B cell (primary cell): Measurements from ENCODE around the gene RNF157. TPM values are rescaled to one million over a fixed set of nuclear protein-coding genes. Genes with fewer than 3 reads are reported as not detected.
A peak's percentile ranks its signal among the peaks of the same experiment; 100 is the strongest.
"Not testable (repeated sequence)": the region's sequence is repeated elsewhere in the genome, so short reads cannot be mapped to it uniquely, and the experiment has no call there.

Experiments
- ATAC-seq: fragments of 200-7000 bp; cut with Tn5 transposase; one replicate; pipeline ENCODE4 v1.10.0; 2021; ENCODE audit warnings: low read depth, mild to moderate bottlenecking, moderate number of reproducible peaks, moderate library complexity
- CTCF ChIA-PET: fragments of 350-600 bp; sonication (Branson Sonifier 250); formaldehyde crosslinking; loops from one replicate; lab custom pipeline; 2021; ENCODE audit warnings: antibody characterized with exemption, inconsistent platforms; lab: Charles Lee
- POLR2A ChIA-PET: fragments of 350-600 bp; sonication (Branson Sonifier 250); formaldehyde crosslinking; loops from one replicate; lab custom pipeline; 2021; ENCODE audit warnings: antibody characterized with exemption; lab: Charles Lee
- DNase-seq: peaks from one replicate; pipeline ENCODE4 v3.0.0; 2013
- H2AFZ ChIP-seq: 2 replicates; pipeline ENCODE4 v1.6.1; 2012; ENCODE audit warnings: mild to moderate bottlenecking, low read depth, low read length; ENCODE audit not compliant: insufficient read depth, poor library complexity, severe bottlenecking
- H3K27ac ChIP-seq, 2 donors: 1 replicate in 1 of 2; 2 replicates in 1 of 2; pipeline ENCODE4 v1.5.1; 2012 to 2013; ENCODE audit warnings: low read length in 2 of 2, mild to moderate bottlenecking in 2 of 2, moderate library complexity in 1 of 2
- H3K27me3 ChIP-seq, 4 experiments: fragments of 200-600 bp in 1 of 4; sonication (generic) in 1 of 4; replicated peaks in 1 of 4; 1 replicate in 2 of 4; 2 replicates in 2 of 4; pipeline versions ENCODE4 v1.6.1 to v1.7.0; 2013 to 2016; ENCODE audit warnings: low read length in 3 of 4, mild to moderate bottlenecking in 2 of 4, mixed read lengths in 1 of 4, moderate library complexity in 1 of 4; ENCODE audit not compliant: insufficient read depth in 4 of 4, control insufficient read depth in 3 of 4; ENCODE audit errors: control extremely low read depth in 1 of 4
- H3K36me3 ChIP-seq, 2 experiments: replicated peaks in 1 of 2; 1 replicate in 1 of 2; 2 replicates in 1 of 2; pipeline versions ENCODE4 v1.6.1 to v1.7.1; 2013; ENCODE audit warnings: low read length in 1 of 2; ENCODE audit not compliant: insufficient read depth in 2 of 2, control insufficient read depth in 1 of 2; ENCODE audit errors: control extremely low read depth in 1 of 2, extremely low read depth in 1 of 2
- H3K4me1 ChIP-seq, 2 donors: fragments of 200-600 bp in 1 of 2; sonication (generic) in 1 of 2; 1 replicate in 1 of 2; 2 replicates in 1 of 2; pipeline versions ENCODE4 v1.5.1 to v1.6.1; 2013 to 2017; ENCODE audit warnings: low read length in 2 of 2; ENCODE audit not compliant: control insufficient read depth in 2 of 2, insufficient read depth in 2 of 2
- H3K4me2 ChIP-seq: replicated peaks from 2 replicates; pipeline ENCODE3; 2012; ENCODE audit warnings: mild to moderate bottlenecking, low read depth, low read length; ENCODE audit not compliant: poor library complexity, severe bottlenecking
- H3K4me3 ChIP-seq, 5 experiments: fragments of 200-600 bp in 1 of 5; sonication (generic) in 1 of 5; 1 replicate in 3 of 5; 2 replicates in 2 of 5; pipeline versions ENCODE4 v1.5.1 to v1.7.0; 2011 to 2016; ENCODE audit warnings: low read length in 4 of 5, mild to moderate bottlenecking in 4 of 5, low read depth in 2 of 5, control low read depth in 1 of 5, moderate library complexity in 1 of 5; ENCODE audit not compliant: insufficient read depth in 1 of 5; ENCODE audit errors: control extremely low read depth in 1 of 5, extremely low read depth in 1 of 5
- H3K79me2 ChIP-seq: fragments of 200-600 bp; sonication (generic); one replicate; pipeline ENCODE4 v1.6.0; 2016; ENCODE audit warnings: low read length; ENCODE audit not compliant: control insufficient read depth, insufficient read depth
- H3K9ac ChIP-seq: fragments of 200-600 bp; sonication (generic); 2 replicates; pipeline ENCODE4 v1.6.1; 2017; ENCODE audit warnings: mild to moderate bottlenecking, low read length, moderate library complexity
- H3K9me3 ChIP-seq, 3 donors: one replicate each; pipeline versions ENCODE4 v1.6.1 to v1.7.1; 2013; ENCODE audit warnings: low read length in 2 of 3; ENCODE audit not compliant: control insufficient read depth in 2 of 3, insufficient read depth in 1 of 3; ENCODE audit errors: control extremely low read depth in 1 of 3
- H4K20me1 ChIP-seq: 2 replicates; pipeline ENCODE4 v1.6.0; 2012; ENCODE audit warnings: mild to moderate bottlenecking, low read length; ENCODE audit not compliant: insufficient read depth, control insufficient read depth, poor library complexity, severe bottlenecking
- H3K27ac Mint-ChIP-seq: one replicate; pipeline ENCODE4 v1.8.0; 2021; ENCODE audit warnings: mixed read lengths
- H3K27me3 Mint-ChIP-seq: one replicate; pipeline ENCODE4 v1.8.0; 2021; ENCODE audit warnings: mixed read lengths
- H3K4me1 Mint-ChIP-seq: one replicate; pipeline ENCODE4 v1.8.0; 2021; ENCODE audit warnings: mixed read lengths
- H3K4me3 Mint-ChIP-seq: one replicate; pipeline ENCODE4 v1.8.0; 2021; ENCODE audit warnings: mixed read lengths
- H3K9me3 Mint-ChIP-seq: one replicate; pipeline ENCODE4 v1.8.0; 2022; ENCODE audit warnings: mixed read lengths; ENCODE audit not compliant: insufficient read depth
- CTCF ChIP-seq: fragments of 200-600 bp; IDR thresholded peaks from one replicate; pipeline ENCODE4 v1.8.0; 2022; ENCODE audit warnings: antibody characterized with exemption, mild to moderate bottlenecking
- EZH2 ChIP-seq: IDR thresholded peaks from 2 replicates; pipeline ENCODE4 v1.6.1; 2012; ENCODE audit warnings: borderline replicate concordance, low read depth, mild to moderate bottlenecking, moderate library complexity, low read length; ENCODE audit not compliant: insufficient read depth, poor library complexity, severe bottlenecking
- WGBS: methylation state at CpG from one replicate; pipeline ENCODE4 v1.1.5; 2013; ENCODE audit warnings: missing lambda C conversion rate; ENCODE audit not compliant: insufficient coverage; 5-methylcytosine and 5-hydroxymethylcytosine counted together
- intact Hi-C: fragments of 100-400 bp; cut with micrococcal nuclease; formaldehyde crosslinking; loops from one replicate; pipeline ENCODE4 v1.10.0; 2022
- polyA plus RNA-seq: library from polyadenylated mRNA; depleted of rRNA; stranded (reverse); fragments of >200 nt; gene quantifications from 2 replicates; pipeline ENCODE4 v1.2.3, GENCODE V29; 2012
- total RNA-seq, 2 donors: library from RNA; stranded (reverse); fragments of 120-200 nt in 1 of 2; gene quantifications; 1 replicate in 1 of 2; 2 replicates in 1 of 2; pipeline versions ENCODE4 v1.2.3 to v1.2.4, GENCODE V29; 2013 to 2022

The RNF157 gene
- total and polyA plus RNA-seq, 2 donors (not counting 1 experiment from before 2014, with no cell fraction given), result 0.54 to 1.2 TPM

- intact Hi-C loops, result no loop called here
- Histone ChIP-seq H3K4me3 (no peak overlapping the region), H4K20me1 (no peaks in the 10 kb centered on the region), H3K4me1 (peaks cover 13 to 18% of the 10 kb centered on the region in 2 donors), H3K27me3 (peaks cover 0 to 29% (median 18%) of the 10 kb centered on the region in 4 experiments), H3K79me2 (peaks cover 4% of the 10 kb centered on the region), H3K36me3 (no peaks in the 10 kb centered on the region), H3K9me3 (no peaks in the 10 kb centered on the region), H3K27ac (no peak overlapping the region), H2AFZ (no peak overlapping the region), H3K9ac (no peak overlapping the region), H3K4me2 (peak overlapping the region; percentile 31)
- Mint-ChIP-seq H3K4me3 (peak overlapping the region; percentile 7), H3K27ac (peak overlapping the region; percentile 41), H3K9me3 (no peaks in the 10 kb centered on the region), H3K4me1 (peaks cover 16% of the 10 kb centered on the region), H3K27me3 (peaks cover 25% of the 10 kb centered on the region)
- WGBS, result 12% methylated on average over 2 of the region's 7 CpGs
- POLR2A ChIA-PET, result interaction anchor here (0.7 to 2.4 kb wide), 4 partner anchors 18 to 55 kb away, joined by 3 to 6 read pairs (median 4); no protein-coding TSS in a partner anchor
- CTCF ChIA-PET, result interaction anchor here (0.6 to 2.3 kb wide), 14 partner anchors 8 to 321 kb away, joined by 3 to 15 read pairs (median 3); no protein-coding TSS in a partner anchor
- ATAC-seq (peak; percentile 84), DNase-seq (peak; percentile 53)
- TF ChIP-seq EZH2, result no peak
- no peak for TF ChIP-seq CTCF
Measured at GRCh38 chr17:76246080-76247066, 6.1 kb upstream of the RNF157 start.

- H2AFZ ChIP-seq, H3K9me3 Mint-ChIP-seq, POLR2A ChIA-PET, H3K9ac ChIP-seq, H3K36me3 ChIP-seq, H3K4me2 ChIP-seq, H3K27ac ChIP-seq, DNase-seq, H4K20me1 ChIP-seq, H3K9me3 ChIP-seq, intact Hi-C loops, H3K79me2 ChIP-seq, H3K27ac Mint-ChIP-seq, ATAC-seq, H3K4me3 ChIP-seq, H3K4me3 Mint-ChIP-seq: not testable (repeated sequence)
- H3K27me3 ChIP-seq, result peaks cover 0 to 39% (median 23%) of the 10 kb centered on the region in 4 experiments
- H3K4me1 ChIP-seq, result peaks cover 22 to 27% of the 10 kb centered on the region in 2 donors
- 98% methylated on average over 8 of the region's 8 CpGs for WGBS
- peaks cover 32% of the 10 kb centered on the region for H3K27me3 Mint-ChIP-seq
- peaks cover 19% of the 10 kb centered on the region for H3K4me1 Mint-ChIP-seq
- CTCF ChIA-PET, result interaction anchor here (1.1 to 1.4 kb wide), 3 partner anchors 24 to 35 kb away, joined by 3 to 6 read pairs (median 4); no protein-coding TSS in a partner anchor
Measured at GRCh38 chr17:76244721-76245120, 4.4 kb upstream of the RNF157 start.
